Activated effector memory CD4-positive, alpha-beta T cell treated with anti-CD3 and anti-CD28 coated beads, Interleukin-2, amount 50 U/mL, for 16 hours (primary cell): ENCODE data around the gene THSD4.

Experiments
- DNase-seq: peaks from one replicate; pipeline ENCODE4 v3.0.0-alpha.2; 2020

Gene THSD4

DNA sequence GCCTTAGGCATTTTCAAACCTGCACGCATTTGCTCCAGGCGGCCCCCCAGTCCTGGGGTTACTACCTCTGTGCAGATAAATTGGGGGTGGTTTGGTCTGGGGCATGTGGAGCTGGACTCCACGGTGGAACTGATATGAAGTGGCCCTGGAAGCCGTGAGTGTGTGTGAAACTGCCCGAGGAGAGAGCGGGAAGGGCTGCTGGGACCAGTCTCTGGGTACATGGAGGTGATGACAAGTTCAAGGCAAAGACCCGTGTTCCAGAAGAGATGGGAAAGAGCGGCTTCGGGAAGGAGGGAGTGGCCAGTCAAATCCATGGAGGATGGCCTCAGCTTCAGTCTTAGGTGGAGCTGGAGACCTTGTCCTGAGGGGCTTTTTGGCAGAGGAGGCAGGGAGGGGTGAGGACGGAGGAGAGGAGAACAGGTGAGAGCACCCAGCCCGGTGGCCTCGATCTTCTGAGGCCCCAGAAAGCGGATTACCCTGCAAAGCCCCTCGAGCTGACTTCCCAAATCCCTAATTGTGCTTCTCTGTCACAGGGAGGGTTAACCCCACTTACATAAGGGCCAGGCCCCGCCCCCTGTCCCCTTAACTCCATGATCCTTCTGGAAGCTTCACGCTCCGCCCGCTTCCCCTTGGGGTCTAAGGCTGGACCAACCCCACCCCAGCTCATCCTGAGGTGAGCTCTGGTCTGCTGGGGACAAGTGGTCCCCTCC, 693.2 kb downstream of the THSD4 start:
- no peak for DNase-seq

GRCh38 chr15:71809346-71809745, 694.1 kb downstream of the THSD4 start:
- no peak for DNase-seq

DNA sequence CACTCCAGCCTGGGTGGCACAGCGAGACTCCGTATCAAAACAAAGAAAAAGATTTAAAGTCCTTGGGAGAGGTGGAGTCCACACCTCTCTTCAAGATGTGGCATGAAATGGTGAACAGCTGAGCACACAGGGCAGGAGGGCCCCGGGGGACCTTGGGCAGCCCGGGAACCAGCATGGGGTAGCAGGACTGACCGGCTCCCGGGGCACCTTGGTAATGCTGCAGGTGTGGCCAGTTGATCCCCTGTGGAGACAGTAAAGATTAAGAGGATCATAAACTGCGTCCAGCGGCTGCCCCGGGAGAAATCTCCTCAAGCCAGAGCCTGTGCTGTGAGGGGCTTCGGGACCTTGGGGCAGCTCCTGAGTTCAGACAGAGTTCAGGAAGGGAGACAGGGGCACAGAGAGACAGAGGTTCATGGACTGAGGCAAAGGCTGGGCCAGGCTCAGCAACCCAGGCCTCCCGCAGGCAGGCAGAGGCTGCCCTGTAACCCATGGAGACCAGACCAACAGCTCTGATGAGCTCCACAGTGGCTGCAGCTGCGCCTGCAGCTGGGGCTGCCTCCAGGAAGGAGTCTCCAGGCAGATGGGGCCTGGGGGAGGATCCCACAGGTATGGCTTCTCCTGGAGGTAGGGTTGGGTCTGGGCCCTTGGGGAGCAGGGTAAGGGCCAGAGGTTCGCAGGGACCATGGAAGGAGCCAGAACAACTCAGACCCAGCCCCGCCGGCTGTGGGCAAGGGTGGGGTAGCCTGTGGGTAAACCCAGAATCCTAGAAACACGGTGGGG, 695.2 kb downstream of the THSD4 start, which contains the start of gene NR2E3:
Gene NR2E3 (plus strand): TSS at position 299 of the 780 bp plus-strand sequence. CDS start 190 bp downstream, at position 489.
- no peak for DNase-seq

- no peak for DNase-seq
Observed at GRCh38 chr15:71811036-71811736, 695.9 kb downstream of the THSD4 start.

DNA sequence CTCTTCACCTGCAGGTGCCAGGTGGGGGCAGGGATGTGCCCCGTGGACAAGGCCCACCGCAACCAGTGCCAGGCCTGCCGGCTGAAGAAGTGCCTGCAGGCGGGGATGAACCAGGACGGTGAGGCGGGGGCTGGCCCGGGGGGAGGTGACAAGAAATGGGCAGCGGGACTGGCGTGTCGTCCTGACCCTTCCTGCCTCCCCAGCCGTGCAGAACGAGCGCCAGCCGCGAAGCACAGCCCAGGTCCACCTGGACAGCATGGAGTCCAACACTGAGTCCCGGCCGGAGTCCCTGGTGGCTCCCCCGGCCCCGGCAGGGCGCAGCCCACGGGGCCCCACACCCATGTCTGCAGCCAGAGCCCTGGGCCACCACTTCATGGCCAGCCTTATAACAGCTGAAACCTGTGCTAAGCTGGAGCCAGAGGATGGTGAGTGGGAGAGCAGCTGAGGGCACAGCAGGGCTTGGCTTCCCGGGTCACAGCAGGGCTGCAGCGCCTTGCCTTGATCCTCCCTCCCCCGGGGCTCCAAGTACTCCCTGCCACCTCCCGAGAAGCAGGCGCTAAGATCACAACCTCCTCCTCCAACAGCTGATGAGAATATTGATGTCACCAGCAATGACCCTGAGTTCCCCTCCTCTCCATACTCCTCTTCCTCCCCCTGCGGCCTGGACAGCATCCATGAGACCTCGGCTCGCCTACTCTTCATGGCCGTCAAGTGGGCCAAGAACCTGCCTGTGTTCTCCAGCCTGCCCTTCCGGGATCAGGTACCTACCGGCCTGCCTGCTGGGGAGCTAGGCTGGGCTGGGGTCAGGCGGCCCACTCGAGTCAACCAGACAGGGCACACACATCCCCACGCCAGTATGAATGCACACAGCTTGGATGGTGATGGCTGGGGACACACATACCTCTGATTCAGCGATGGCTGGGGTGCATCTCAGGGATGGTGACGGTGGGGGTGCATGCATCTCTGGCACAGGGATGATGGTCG, 696.8 kb downstream of the THSD4 start:
- no peak for DNase-seq

DNA sequence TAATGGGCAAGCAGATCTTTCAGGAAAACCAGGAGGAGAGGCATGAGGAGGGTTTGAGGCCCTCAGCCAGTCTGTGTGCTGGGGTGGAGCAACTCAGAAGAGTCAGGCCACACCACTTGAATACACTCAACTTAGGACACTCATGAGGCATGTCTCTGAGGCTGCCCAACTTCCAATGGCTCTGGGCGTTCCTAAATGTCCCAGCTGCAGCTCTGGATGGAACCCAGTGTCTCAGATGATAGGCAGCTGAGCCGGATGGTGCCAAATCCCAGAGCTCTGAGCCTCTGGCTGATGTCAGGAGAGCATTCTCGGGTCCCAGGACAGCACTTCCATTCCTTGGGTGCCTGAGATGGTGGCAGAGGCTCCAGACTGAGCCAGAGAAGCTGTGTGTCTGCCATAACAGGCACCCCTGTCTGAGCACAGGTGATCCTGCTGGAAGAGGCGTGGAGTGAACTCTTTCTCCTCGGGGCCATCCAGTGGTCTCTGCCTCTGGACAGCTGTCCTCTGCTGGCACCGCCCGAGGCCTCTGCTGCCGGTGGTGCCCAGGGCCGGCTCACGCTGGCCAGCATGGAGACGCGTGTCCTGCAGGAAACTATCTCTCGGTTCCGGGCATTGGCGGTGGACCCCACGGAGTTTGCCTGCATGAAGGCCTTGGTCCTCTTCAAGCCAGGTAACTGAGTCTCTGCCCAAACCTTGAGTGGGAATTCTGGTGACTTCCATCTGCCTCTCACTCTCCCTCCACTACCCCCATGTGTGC, 697.9 kb downstream of the THSD4 start:
- DNase-seq, result no peak

DNA sequence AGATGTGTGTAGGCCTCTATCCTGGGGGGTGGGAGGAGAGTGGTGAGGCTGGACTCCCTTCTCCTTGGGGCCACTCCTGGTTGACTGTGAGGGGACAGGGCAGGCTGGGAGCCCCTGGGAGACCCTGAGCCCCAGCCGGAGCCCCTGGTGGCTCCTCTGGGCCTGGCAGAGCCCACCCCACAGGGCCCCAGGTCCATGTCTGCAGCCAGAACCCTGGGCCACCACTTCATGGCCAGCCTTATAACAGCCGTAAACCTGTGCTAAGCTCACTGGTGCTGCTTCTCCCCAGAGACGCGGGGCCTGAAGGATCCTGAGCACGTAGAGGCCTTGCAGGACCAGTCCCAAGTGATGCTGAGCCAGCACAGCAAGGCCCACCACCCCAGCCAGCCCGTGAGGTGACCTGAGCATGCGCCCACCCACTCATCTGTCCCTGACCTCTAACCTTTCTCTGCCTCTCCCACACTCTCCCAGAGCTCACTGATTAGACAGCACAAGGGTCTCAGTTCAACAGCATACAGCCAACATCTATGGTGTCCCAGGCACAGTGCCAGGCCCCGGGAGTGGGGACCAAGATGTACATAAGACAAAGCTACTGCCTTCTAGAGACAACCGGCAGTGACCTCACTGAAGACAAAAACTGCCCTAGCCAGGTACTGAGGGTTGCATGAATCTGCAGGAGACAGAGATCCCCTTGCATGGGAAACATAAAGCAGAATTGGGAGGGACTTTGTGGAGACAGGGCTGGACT, 698.6 kb downstream of the THSD4 start:
- no peak for DNase-seq

GRCh38 chr15:71815301-71815700, 700.0 kb downstream of the THSD4 start:
- DNase-seq, result no peak

GRCh38 chr15:71817351-71817750, 702.1 kb downstream of the THSD4 start:
- DNase-seq, result no peak

GRCh38 chr15:71820127-71820526, 704.9 kb downstream of the THSD4 start:
- no peak for DNase-seq

DNA sequence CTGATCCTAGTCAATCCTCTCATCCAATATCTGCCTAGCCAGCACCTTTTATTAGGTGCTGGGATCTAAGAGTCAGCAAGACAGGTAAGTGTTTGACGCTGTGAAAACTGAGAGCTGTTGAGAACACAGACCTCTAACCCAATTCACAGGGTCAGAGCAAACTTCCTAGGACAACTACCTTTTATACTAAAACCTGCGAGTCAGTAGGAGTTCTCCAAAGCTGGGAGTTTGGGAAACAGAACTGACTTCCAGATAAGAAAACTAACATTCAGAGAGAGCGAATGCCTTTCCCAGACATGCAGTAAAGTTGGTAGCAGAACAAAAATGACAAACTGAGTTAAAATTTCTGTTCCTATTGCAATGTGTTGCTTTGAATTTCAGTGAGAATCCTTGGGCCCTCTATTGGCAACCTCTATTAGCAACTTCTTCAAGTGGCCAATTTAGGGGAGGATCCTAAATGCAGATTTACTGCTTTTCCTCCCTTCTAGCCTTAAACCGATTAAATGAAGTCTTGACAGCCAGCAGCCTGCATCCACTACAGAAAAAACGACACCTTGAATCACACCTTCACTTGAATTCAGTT, 706.4 kb downstream of the THSD4 start:
- DNase-seq, result no peak

GRCh38 chr15:71822890-71823630, 707.8 kb downstream of the THSD4 start:
- DNase-seq, result no peak

DNA sequence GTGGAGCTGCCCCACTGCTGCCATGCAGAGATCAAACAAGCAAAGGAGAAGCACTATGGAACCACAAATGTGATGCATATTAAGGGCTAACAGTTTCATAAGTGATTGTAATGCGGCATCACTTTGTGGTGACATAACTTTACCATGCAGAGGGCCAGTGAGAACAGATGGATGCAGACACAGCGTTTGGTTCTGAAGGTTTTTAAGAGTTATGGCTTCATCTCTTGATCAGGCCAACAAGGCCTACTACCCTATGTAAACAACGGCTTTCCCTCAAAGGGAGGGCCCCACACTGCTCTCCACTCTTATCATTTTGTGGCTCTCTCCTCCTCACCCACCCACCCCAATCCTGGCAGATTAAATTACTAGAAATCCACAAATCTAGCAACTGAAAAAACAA, 708.5 kb downstream of the THSD4 start:
- DNase-seq, result no peak

DNA sequence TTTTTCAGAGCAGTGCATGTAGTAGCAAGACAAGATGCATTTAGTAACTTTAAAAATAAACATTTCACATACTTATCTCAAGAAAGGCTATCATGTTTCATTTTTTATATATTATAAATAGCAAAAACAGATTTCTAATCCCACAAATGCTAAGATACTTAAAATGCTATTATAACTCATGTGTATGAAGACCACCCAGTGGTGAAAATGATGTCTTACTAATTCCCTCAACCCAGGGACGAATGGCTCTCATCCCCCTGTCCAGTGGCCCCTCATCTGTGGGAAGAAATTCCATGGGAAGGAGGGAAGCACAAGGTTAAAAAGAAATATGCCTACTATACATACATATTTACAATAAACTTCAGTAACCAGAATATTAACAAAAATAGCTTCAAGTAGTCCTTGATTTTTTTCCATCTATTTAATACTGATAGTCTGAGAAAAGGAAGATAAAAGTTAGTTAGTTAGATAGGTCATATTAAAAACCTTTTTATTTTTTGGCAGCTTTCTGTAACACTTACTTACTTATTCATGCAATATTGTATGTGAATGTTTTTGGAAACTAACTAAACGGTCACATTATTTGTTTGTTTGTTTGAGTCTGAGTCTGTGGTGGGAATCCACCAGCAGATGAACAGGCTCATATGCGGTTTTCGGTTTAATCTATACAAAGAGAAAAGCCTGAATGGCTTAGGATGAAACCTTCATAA, 709.9 kb downstream of the THSD4 start:
- no peak for DNase-seq

- DNase-seq, result no peak
Observed at GRCh38 chr15:71826196-71826595, 710.9 kb downstream of the THSD4 start.

DNA sequence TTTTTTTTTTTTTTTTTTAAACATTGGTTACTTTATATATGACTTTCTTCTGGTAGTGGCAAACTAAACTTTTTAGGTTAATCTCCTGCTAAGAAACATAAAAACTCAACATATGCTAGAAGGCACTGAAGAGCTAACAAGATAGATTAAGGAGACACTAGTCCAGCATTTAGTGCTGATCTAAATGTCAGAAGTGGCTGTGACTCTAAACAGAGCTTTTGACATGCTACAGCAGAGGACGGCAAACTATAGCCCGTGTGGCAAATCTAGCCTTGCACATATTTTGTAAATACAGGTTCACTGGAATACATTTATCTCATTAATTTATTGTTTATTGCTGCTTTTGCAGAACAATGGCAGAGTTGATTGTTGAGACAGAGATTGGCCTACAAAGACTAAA, 715.7 kb downstream of the THSD4 start:
- DNase-seq, result no peak
